NCI-H345 (cell line): ENCODE measurements around the gene GLS.
"Not testable (repeated sequence)": the region's sequence is repeated elsewhere in the genome, so short reads cannot be mapped to it uniquely, and the experiment has no call there.

ENCODE experiments used
- DNase-seq: peaks from one replicate; lab custom pipeline; 2025; lab: John Stamatoyannopoulos, UW

Gene GLS

GRCh38 chr2:190933361-190933760 is 52.7 kb downstream of the GLS start:
- no peak for DNase-seq

DNA sequence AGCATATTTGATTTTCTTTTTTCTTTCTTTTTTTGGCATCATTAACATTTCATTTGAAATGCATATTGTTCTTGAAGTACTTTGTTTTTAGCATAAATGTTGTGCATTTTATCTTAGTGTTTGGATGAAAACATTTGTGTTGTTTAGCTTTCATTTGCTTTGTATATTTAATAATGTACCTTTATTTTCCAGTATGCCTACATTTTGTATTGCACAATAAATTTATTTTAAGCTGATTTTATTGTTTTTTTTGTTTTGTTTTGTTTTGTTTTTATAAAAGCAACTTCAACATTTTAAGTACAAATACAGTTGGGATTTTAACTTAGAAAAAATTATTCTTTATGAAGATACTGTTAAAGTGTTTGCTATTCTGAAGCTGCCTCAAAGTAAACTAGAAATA is 54.4 kb downstream of the GLS start:
- DNase-seq, result no peak

DNA sequence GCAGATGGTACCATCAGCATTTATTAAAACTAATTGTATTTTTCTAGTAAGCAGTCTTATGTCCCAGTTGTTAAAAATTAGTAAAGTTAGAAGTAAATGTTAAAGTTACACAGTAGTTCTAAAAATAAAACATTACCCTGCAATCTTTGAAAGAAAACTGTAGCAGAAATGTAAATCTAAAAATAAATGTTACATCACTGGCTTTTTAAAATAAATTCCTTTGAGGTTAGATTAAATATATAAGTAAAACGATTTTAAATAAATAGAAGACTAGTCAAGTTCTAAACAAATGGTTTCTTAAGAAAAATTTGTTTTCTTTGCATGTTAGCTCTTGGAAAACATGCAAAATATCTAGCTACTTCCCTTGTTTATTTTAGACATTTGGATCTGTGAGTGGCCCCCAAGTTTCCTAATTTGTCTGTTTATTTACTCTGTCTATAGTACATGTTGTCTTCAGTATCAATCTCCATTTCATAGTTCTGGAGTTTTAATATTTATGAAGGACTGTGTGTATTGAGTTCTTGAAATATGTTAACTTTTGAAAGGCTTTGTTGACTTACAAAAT is 58.2 kb downstream of the GLS start:
- no peak for DNase-seq

DNA sequence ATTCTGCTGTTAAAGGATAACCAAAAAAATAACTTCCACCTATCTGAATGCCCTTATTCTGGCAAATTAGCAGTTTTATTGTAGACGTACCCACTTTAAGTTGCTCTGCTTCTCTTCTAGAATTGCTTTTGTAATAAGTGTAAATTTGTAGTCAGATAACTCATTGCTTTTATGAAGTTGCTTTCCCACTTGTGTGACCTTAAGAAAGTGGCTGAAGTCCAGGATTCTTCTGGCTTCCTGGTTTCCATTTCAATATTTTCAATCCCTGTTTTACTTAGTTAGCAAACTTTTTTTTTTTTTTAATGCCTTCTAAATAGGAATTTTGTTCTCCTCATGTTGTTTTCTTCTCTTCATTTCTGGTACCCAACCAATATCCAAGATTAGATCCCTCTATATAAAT is 59.8 kb downstream of the GLS start:
- no peak for DNase-seq

DNA sequence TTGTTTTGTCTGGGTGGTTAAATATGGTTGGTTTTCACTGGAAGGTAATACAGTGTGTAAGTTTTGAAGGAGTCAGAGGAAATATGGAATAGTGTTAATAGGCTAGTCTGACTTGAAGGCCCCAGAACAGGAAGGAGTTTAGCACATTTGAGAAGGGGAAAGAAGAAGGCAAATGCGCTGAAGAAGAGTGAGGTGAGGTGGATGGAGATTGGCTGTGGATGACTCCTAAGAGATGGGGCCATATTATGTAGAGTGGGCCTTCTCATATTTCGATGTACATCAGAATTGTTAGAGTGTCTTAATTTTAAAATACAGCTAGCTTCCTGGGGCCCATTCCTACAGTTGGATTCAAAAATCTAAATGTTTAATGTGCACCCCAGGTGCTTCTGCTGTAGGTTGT is 61.0 kb downstream of the GLS start:
- DNase-seq, result no peak

- no peak for DNase-seq
Observed at GRCh38 chr2:190942697-190943096, 62.1 kb downstream of the GLS start.

DNA sequence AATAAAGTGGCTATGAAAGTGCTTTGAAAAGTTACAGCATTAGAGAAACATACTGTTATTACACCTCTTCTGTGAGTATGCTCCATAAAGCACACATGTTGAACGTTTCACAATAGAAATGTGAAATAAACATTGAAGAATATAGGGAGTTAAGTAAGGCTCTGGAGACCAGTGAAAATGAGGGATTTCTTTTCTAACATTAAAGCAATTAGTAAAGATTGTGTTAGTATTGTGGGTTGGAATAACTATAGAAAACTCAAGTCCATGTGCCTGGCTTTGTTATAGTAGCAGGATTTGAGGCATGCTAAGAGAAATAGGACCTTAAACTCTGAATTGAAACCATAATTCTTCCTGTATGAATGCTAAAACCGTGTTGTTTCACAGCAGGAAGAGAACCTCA is 63.1 kb downstream of the GLS start:
- no peak for DNase-seq

GRCh38 chr2:190947141-190947540 is 66.5 kb downstream of the GLS start:
- no peak for DNase-seq

DNA sequence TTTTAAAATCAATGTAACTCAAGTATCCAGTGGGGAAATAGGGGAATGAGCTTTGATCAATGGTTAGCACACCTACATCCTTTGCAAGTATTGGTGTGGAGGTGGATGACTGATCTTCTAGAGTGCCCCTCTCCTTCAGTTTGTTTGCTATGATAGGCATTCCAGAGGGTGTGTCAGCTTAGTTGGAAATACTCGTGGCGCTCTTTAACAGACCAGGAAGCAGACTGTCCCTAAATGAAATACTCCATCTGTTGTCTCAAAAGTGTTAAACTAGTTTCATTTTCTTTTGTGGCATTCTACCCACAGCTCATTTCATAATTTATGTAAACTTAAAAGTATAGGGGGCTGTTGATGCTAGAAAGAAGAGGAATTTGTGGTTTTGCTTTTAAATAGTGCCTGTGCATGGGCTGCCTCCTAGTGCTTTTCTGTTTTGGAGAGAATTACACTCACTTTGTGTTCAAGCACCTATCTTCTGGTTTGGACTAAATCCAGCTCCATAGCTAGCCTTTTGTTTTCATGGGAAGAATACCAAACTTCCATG is 67.2 kb downstream of the GLS start:
- DNase-seq, result no peak

GRCh38 chr2:190948671-190949070 is 68.0 kb downstream of the GLS start:
- DNase-seq, result no peak

DNA sequence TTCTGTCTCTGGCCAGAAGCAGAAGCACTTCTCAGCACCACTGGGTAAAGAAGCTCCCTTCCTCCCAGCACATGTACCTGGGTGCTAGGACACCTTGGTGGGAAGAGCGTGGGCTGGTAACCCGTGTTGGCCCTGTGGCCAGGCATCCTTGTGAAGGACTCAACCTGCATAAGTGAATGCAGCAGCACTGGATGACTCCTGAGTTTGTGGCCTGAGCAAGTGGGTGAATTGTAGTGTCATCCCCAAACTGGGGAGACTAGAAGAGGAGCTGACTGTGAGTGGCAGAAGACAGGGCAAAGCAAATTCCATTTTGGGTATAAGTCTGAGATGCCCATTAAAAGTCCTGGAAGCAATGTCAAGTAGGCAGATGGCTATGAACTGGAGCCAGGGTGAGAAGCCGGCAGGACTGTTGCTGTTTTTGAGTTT is 70.0 kb downstream of the GLS start:
- no peak for DNase-seq

DNA sequence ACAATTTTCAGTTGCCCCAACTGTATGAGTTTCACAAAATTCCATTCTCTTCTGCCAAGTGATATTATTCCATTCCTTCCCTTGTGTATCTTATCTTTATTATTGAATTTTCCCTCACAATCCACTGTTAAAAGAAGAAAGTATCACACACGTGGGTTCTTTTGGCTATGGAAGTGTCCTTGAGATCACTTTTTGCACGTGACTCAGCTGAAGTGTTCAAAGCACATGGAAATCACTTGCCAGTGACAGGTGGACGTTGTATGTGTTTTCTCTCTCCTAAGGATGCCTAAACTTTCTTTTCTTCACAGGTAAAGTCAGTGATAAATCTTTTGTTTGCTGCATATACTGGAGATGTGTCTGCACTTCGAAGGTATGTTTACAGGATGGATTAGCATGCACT is 72.6 kb downstream of the GLS start:
- no peak for DNase-seq

DNA sequence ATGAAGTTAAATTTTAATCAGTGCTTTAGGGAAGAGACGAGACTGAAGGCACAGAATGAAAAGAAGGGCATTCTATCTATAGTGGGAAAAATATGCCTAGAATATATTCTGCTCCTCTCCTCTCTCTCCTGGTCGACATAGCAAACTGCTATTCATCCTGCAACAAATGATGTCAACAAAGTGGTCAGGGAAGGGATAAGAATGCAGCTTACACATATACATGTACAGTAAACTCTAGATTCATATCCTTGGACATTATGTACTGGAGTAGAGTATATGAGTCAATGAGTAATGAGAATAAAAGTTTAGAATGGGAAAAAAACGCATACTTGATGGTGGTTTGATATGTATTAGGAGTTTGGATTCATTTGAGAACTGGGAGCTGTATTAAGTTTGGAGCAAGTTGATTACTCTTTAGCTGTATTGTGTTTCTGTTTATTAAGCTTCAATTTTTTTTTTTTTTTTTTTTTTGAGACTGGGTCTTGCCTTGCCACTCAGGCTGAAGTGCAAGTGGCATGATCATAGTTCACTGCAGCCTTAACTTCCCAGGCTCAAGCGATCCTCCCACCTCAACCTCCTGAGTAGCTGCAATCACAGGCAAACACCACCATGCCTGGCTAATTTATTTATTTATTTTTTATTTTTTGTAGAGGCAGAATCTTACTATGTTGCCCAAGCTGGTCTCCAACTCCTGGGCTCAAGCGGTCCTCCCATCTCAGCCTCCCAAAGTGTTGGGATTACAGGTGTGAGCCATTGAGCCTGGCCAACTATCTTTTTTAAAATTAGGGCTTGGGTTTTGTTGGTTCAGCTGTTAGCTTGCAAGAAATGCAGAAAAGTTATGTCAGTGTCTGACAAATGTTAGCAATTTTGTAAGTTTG is 79.5 kb downstream of the GLS start:
- DNase-seq, result no peak

- not testable (repeated sequence) for DNase-seq
Observed at GRCh38 chr2:190961117-190961516, 80.5 kb downstream of the GLS start.

DNA sequence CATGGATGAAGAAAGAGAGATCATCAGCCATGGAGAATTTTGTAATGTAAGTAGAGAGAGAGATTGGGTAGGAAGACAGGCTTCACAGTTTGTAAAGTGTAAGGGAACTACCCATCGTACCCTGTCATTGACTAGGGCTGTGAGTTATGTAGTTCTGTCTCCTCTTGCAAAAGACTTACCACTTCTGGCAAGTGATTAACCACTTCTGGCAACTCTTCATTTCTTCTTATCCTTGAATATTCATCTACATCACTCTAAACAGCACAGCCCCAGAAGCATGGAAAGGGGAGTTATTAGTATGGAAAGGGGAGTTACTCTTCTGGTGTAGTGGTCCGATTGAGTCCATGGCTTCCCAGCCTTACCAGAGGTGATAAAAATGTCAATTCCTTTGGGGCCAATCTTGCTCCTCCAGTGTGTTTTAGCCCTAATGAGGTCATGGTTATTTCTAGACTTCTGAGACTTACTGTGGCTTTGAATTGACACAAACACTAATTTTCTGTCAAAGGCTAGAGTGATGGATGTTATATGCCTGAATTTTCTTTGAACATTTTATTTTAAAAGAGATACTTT is 81.4 kb downstream of the GLS start:
- no peak for DNase-seq

DNA sequence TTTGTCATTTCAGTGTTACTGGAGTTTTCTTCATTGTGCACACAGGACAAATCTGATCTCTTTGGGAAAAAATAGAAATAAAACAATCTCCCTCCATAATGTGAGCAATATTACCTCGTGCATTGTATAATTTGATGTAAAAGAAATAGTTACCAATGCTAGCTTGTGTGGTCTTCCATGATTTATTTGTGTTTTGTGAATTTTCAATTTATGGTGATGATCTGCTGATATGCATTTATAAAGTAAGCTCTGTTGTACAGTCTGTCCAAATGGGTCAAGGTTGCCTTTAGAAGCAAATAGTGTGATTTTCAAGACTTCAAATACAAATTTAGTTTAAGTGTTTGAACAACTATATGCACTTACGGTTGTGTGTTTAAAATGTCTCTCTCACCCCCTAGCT is 82.5 kb downstream of the GLS start:
- DNase-seq, result no peak

DNA sequence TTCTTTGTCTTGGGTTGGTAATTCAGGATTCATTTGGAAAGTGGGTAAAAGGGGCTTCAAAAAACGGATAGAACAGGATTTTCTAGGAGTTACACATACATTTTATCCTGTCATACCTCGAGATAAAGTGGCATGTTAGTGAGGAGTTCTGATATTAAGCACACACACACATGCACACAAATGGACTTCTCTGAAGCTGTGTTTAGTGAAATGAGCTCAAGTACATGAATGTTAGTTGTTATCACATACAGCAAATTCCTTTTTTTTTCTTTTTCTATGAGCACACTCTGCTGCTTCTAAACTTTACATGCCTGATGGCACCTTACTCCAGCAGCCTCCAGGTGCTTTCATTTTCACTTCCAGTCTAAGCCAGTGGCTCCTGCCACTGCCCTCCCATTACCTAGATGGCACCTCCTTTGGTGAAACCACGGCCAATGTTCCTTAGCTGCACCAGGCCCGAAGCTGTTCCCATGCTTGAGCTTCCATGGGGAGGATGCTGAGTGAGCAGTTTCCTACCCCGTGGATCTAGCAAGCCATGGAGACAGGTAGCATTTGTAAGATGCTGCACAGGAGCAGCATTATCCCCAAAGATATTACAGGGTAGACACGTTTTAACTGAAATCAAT is 83.7 kb downstream of the GLS start:
- DNase-seq, result no peak

DNA sequence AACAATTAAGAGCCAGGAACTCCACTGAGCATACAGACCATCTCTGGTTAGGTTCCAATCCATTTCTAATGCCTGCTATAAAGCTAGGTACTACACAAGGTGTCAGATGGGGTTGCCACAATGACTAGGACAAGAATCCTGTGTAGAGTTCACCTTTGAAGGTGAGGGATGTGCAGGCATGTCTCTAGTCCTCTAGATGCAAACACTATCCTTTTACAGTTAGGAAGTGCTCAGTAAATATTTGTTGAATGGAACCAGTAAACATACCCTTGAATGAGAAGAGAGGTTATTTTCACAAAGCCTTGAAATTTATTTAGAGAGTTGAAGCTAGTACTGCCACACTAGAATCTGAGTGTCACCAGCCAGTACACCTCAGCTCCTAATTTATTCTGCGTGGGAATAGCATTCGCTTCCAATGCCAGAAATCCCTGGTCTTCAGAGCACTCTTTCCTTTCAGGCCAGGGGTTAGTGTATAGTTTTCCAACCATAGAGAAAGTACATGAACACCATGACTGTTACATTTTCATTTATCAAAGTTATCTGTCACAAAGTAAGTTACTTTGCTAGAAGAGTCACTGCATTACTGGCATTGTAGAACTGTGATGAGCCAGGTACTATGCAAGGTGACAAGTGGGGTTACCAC is 85.1 kb downstream of the GLS start:
- DNase-seq, result no peak

GRCh38 chr2:190968522-190968921 is 87.9 kb downstream of the GLS start:
- no peak for DNase-seq

GRCh38 chr2:190970160-190970559 is 89.5 kb downstream of the GLS start:
- DNase-seq, result no peak

- no peak for DNase-seq
Observed at GRCh38 chr2:190970873-190971506, 90.4 kb downstream of the GLS start.

- DNase-seq, result no peak
Observed at GRCh38 chr2:190972213-190972612, 91.6 kb downstream of the GLS start.
